Lung (tissue), 12 donors: ENCODE data around the gene CHMP6. TPM values are rescaled to one million over a fixed set of nuclear protein-coding genes. Genes with fewer than 3 reads are reported as not detected.
"Not testable (repeated sequence)": the region's sequence is repeated elsewhere in the genome, so short reads cannot be mapped to it uniquely, and the experiment has no call there.

Experiments used
- ATAC-seq: fragments of 200-7000 bp; cut with Tn5 transposase; one replicate; pipeline ENCODE4 v1.9.1; 2020; ENCODE audit warnings: moderate number of reproducible peaks; ENCODE audit not compliant: insufficient read depth, low FRiP score
- DNase-seq, 3 donors: peaks; one replicate each; pipeline ENCODE4 v3.0.0-alpha.2; 2013 to 2017
- H3K27ac ChIP-seq, 2 donors: one replicate each; pipeline ENCODE4 v1.5.1; 2013; ENCODE audit warnings: mild to moderate bottlenecking in 2 of 2, moderate library complexity in 2 of 2, control low read depth in 1 of 2, inconsistent platforms in 1 of 2, low read depth in 1 of 2, low read length in 1 of 2
- H3K27me3 ChIP-seq, 3 donors: one replicate each; pipeline ENCODE4 v1.5.1; 2013; ENCODE audit warnings: low read length in 2 of 3; ENCODE audit not compliant: control insufficient read depth in 3 of 3, insufficient read depth in 3 of 3
- H3K36me3 ChIP-seq, 4 donors: one replicate each; pipeline ENCODE4 v1.5.1; 2013; ENCODE audit warnings: low read length in 4 of 4, mild to moderate bottlenecking in 1 of 4, moderate library complexity in 1 of 4; ENCODE audit not compliant: control insufficient read depth in 4 of 4, insufficient read depth in 4 of 4
- H3K4me1 ChIP-seq, 5 donors: one replicate each; pipeline ENCODE4 v1.5.1; 2013; ENCODE audit warnings: low read length in 5 of 5, mild to moderate bottlenecking in 2 of 5, moderate library complexity in 1 of 5; ENCODE audit not compliant: control insufficient read depth in 5 of 5, insufficient read depth in 5 of 5
- H3K4me3 ChIP-seq: one replicate; pipeline ENCODE4 v1.5.1; 2013; ENCODE audit warnings: mild to moderate bottlenecking, control low read depth, moderate library complexity
- H3K9ac ChIP-seq, 2 donors: one replicate each; pipeline ENCODE4 v1.5.1; 2013; ENCODE audit warnings: low read length in 2 of 2, control low read depth in 1 of 2; ENCODE audit not compliant: insufficient read depth in 1 of 2
- H3K9me3 ChIP-seq, 4 donors: one replicate each; pipeline ENCODE4 v1.5.1; 2013; ENCODE audit warnings: low read length in 3 of 4, mild to moderate bottlenecking in 1 of 4, moderate library complexity in 1 of 4; ENCODE audit not compliant: control insufficient read depth in 4 of 4, insufficient read depth in 3 of 4
- WGBS, 2 donors: extraction: QIAGEN DNeasy Blood & Tissue Kit; methylation state at CpG; one replicate each; pipeline ENCODE4 v1.1.7; 2013; 5-methylcytosine and 5-hydroxymethylcytosine counted together
- polyA plus RNA-seq, 2 donors: library from polyadenylated mRNA; stranded (reverse); fragments of 200-250 nt; gene quantifications; one replicate each; pipeline ENCODE4 v1.2.1, GENCODE V29; 2013
- total RNA-seq, 2 donors: library from RNA; depleted of rRNA in 1 of 2; stranded (reverse); fragments of >200 nt in 1 of 2; gene quantifications; one replicate each; pipeline ENCODE4 v1.2.1, GENCODE V29; 2014 to 2021
- TF ChIP-seq, protein P1 (sequence below): IDR thresholded peaks from 2 replicates; pipeline ENCODE4 v1.5.1; 2012; ENCODE audit warnings: mild to moderate bottlenecking; ENCODE audit errors: control extremely low read depth, extremely low read depth
- donor health status: control.
- donor health status: control.
- donor health status: Bipolar disorder and iron deficiency.
- donor health status: healthy.
- donor health status: DM: yes; HTN: yes; CAD: no.

Gene CHMP6
- total and polyA plus RNA-seq, 4 donors, result 18.2 to 36.3 (median 32.2) TPM

GRCh38 chr17:81028506-81028858, 36.8 kb downstream of the CHMP6 start:
- peaks cover 0 to 4% (median 0%) of the 10 kb centered on the region in 3 donors for H3K27me3 ChIP-seq
- H3K27ac ChIP-seq, result no peak overlapping the region
- TF ChIP-seq, protein P1, sequence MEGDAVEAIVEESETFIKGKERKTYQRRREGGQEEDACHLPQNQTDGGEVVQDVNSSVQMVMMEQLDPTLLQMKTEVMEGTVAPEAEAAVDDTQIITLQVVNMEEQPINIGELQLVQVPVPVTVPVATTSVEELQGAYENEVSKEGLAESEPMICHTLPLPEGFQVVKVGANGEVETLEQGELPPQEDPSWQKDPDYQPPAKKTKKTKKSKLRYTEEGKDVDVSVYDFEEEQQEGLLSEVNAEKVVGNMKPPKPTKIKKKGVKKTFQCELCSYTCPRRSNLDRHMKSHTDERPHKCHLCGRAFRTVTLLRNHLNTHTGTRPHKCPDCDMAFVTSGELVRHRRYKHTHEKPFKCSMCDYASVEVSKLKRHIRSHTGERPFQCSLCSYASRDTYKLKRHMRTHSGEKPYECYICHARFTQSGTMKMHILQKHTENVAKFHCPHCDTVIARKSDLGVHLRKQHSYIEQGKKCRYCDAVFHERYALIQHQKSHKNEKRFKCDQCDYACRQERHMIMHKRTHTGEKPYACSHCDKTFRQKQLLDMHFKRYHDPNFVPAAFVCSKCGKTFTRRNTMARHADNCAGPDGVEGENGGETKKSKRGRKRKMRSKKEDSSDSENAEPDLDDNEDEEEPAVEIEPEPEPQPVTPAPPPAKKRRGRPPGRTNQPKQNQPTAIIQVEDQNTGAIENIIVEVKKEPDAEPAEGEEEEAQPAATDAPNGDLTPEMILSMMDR, result no peak
- no peak overlapping the region for H3K9ac ChIP-seq
- H3K9me3 ChIP-seq, result no peaks in the 10 kb centered on the region
- 23 to 33% methylated on average over 12 of the region's 12 CpGs for WGBS, 2 donors
- H3K36me3 ChIP-seq, result peaks cover 0 to 4% (median 0%) of the 10 kb centered on the region in 4 donors
- H3K4me3 ChIP-seq, result no peak overlapping the region
- peaks cover 0 to 30% (median 14%) of the 10 kb centered on the region in 5 donors for H3K4me1 ChIP-seq
- ATAC-seq, result no peak
- DNase-seq, result peak in 1 of 3 donors; percentile 13

DNA sequence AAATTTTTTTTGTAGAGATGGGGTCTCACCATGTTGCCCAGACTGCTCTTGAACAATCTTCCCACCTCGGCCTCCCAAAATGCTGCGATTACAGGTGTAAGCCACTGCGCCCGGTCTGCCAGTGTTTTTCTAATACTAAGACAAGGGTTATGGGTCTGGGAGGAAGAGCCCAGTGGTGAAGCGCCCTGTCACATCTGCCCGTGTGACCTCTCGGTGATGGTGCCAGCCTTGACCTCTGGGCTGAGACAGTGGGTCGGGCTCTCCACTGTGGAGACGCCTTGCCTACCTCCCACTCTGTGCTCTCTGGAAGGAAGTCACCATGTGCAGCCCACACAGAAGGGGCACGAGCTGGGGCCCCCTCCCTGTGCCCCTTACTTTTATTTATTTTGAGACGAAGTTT, 38.2 kb downstream of the CHMP6 start:
- DNase-seq, result peak in 1 of 3 donors; percentile 10
- no peaks in the 10 kb centered on the region for H3K9me3 ChIP-seq
- 88 to 89% methylated on average over 11 of the region's 11 CpGs for WGBS, 2 donors
- no peak overlapping the region for H3K4me3 ChIP-seq
- H3K9ac ChIP-seq, result no peak overlapping the region
- peaks cover 0 to 4% (median 0%) of the 10 kb centered on the region in 4 donors for H3K36me3 ChIP-seq
- no peak for ATAC-seq
- no peak overlapping the region for H3K27ac ChIP-seq
- TF ChIP-seq, protein P1, result no peak
- H3K27me3 ChIP-seq, result peaks cover 0 to 4% (median 0%) of the 10 kb centered on the region in 3 donors
- peaks cover 0 to 34% (median 14%) of the 10 kb centered on the region in 5 donors for H3K4me1 ChIP-seq

- WGBS, 2 donors, result 85 to 89% methylated on average over 9 of the region's 9 CpGs
- not testable (repeated sequence) for H3K36me3 ChIP-seq, H3K9me3 ChIP-seq, ATAC-seq, H3K27me3 ChIP-seq, H3K4me3 ChIP-seq, H3K9ac ChIP-seq
- Histone ChIP-seq H3K27ac (peak overlapping the region in 1 of 2 donors; percentile 86), H3K4me1 (peaks cover 0 to 34% (median 14%) of the 10 kb centered on the region in 5 donors)
- DNase-seq, result peak in 1 of 3 donors; percentile 4
Measured at GRCh38 chr17:81030312-81030711, 38.7 kb downstream of the CHMP6 start.

DNA sequence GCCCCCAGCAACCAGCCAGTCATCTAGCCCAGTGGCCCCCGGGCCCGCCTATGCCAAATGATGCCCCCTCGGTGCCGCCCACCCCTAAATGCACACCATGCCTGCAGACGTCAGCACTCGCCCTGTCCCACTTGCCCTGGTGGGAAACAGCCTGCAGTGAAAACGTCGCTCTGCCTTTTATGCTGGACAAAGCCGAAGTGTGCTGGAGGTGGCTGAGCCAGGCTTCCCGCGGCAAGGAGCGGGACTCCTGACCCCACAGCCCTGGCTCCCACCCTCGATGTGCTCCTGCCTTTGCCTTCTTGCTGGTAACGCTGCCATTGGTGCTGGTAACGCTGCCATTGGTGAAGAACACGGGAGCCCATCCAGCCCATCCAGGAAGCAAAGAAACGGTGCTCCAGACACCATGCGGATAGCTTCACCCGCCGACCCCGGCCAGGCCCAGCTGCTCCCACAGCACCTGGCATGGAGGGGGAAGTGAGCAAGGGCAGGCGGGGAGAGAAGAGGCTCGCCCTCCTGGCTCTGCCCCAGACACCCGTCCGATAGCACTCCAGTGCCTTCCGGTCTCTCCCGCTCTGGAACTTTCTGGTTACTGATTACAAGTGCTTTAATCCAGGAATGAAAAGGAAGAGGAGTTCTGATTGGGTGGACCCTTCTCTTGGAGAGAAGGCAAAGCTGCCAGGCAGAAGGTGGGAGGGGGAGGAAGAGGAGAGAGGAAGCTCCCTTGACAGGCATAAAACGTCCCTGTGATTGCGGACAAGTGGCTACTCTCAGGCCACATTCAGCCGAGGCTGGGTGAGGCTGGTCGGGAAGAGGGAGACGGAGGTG, 39.3 kb downstream of the CHMP6 start:
- H3K36me3 ChIP-seq, result peaks cover 0 to 4% (median 0%) of the 10 kb centered on the region in 4 donors
- TF ChIP-seq, protein P1, result no peak
- peak; percentile 32 for ATAC-seq
- peaks cover 0 to 4% (median 0%) of the 10 kb centered on the region in 3 donors for H3K27me3 ChIP-seq
- H3K9me3 ChIP-seq, result no peaks in the 10 kb centered on the region
- H3K4me3 ChIP-seq, result no peak overlapping the region
- DNase-seq, result peak in 2 of 3 donors; percentile 64 to 80
- no peak overlapping the region for H3K9ac ChIP-seq
- WGBS, 2 donors, result 42 to 44% methylated on average over 32 of the region's 32 CpGs
- H3K4me1 ChIP-seq, result peaks cover 0 to 37% (median 15%) of the 10 kb centered on the region in 5 donors
- H3K27ac ChIP-seq, result peak overlapping the region in 1 of 2 donors; percentile 86
